IPS-20b (cell line): Measurements from ENCODE around the gene UTP18.
"Not testable (repeated sequence)": the region's sequence is repeated elsewhere in the genome, so short reads cannot be mapped to it uniquely, and the experiment has no call there.

Source experiments
- H3K27ac ChIP-seq: one replicate; pipeline ENCODE4 v1.5.1; 2013; ENCODE audit warnings: low read length
- H3K27me3 ChIP-seq: 2 replicates; pipeline ENCODE4 v1.6.1; 2013; ENCODE audit warnings: mild to moderate bottlenecking, low read length, inconsistent platforms; ENCODE audit not compliant: insufficient read depth
- H3K36me3 ChIP-seq: 2 replicates; pipeline ENCODE4 v1.6.1; 2013; ENCODE audit warnings: low read depth, mild to moderate bottlenecking, inconsistent platforms, low read length, moderate library complexity; ENCODE audit not compliant: insufficient read depth
- H3K4me1 ChIP-seq: 2 replicates; pipeline ENCODE4 v1.6.1; 2013; ENCODE audit warnings: mild to moderate bottlenecking, control low read depth, inconsistent platforms, low read length, moderate library complexity; ENCODE audit not compliant: insufficient read depth
- H3K4me3 ChIP-seq: 2 replicates; pipeline ENCODE4 v1.5.1; 2013; ENCODE audit warnings: mild to moderate bottlenecking, low read length, inconsistent platforms
- H3K9ac ChIP-seq: 2 replicates; pipeline ENCODE4 v1.6.1; 2013; ENCODE audit warnings: low read depth, mild to moderate bottlenecking, inconsistent platforms, low read length, moderate library complexity
- H3K9me3 ChIP-seq: 2 replicates; pipeline ENCODE4 v1.6.1; 2013; ENCODE audit warnings: mild to moderate bottlenecking, low read depth, low read length, inconsistent platforms; ENCODE audit not compliant: insufficient read depth

Gene UTP18

GRCh38 chr17:51259564-51260236, 646 bp upstream of the UTP18 start, which contains the start of gene MBTD1:
Gene MBTD1 (minus strand): TSS chr17:51260049. CDS start chr17:51225161, 34,888 bp downstream.
- Histone ChIP-seq H3K4me1 (peaks cover 5% of the 10 kb centered on the region; the same call in 1 of the 2 replicates), H3K9me3 (no peaks in the 10 kb centered on the region), H3K27ac (peak within 1 kb of the TSS; percentile 100), H3K4me3 (peak within 1 kb of the TSS; percentile 100), H3K27me3 (no peaks in the 10 kb centered on the region), H3K9ac (peak within 1 kb of the TSS; percentile 99), H3K36me3 (peaks cover 60% of the 10 kb centered on the region)

GRCh38 chr17:51261024-51261963, 948 bp downstream of the UTP18 start:
- Histone ChIP-seq H3K9ac (peak overlapping the region; percentile 99), H3K9me3 (no peaks in the 10 kb centered on the region), H3K36me3 (peaks cover 60% of the 10 kb centered on the region), H3K4me1 (peaks cover 5% of the 10 kb centered on the region; the same call in 1 of the 2 replicates), H3K4me3 (peak overlapping the region; percentile 100), H3K27me3 (no peaks in the 10 kb centered on the region), H3K27ac (peak overlapping the region; percentile 100)

GRCh38 chr17:51263006-51263405, 2.7 kb downstream of the UTP18 start:
- no peak overlapping the region for H3K27ac ChIP-seq
- H3K9ac ChIP-seq, result no peak overlapping the region
- no peaks in the 10 kb centered on the region for H3K9me3 ChIP-seq
- peaks cover 5% of the 10 kb centered on the region; the same call in 1 of the 2 replicates for H3K4me1 ChIP-seq
- no peaks in the 10 kb centered on the region for H3K27me3 ChIP-seq
- H3K36me3 ChIP-seq, result peaks cover 58% of the 10 kb centered on the region
- H3K4me3 ChIP-seq, result peak overlapping the region; percentile 35; the same call in 1 of the 2 replicates

GRCh38 chr17:51264466-51264865, 4.1 kb downstream of the UTP18 start:
- not testable (repeated sequence) for H3K9ac ChIP-seq, H3K9me3 ChIP-seq, H3K27ac ChIP-seq, H3K4me3 ChIP-seq, H3K27me3 ChIP-seq, H3K4me1 ChIP-seq
- H3K36me3 ChIP-seq, result peaks cover 70% of the 10 kb centered on the region

GRCh38 chr17:51269991-51270390, 9.6 kb downstream of the UTP18 start:
- Histone ChIP-seq H3K9ac (no peak overlapping the region), H3K4me1 (no peaks in the 10 kb centered on the region), H3K27me3 (no peaks in the 10 kb centered on the region), H3K9me3 (no peaks in the 10 kb centered on the region), H3K36me3 (peaks cover 97% of the 10 kb centered on the region), H3K4me3 (no peak overlapping the region), H3K27ac (no peak overlapping the region)

- H3K36me3 ChIP-seq, result peaks cover 97% of the 10 kb centered on the region
- no peaks in the 10 kb centered on the region for H3K4me1 ChIP-seq
- no peak overlapping the region for H3K27ac ChIP-seq
- H3K27me3 ChIP-seq, result no peaks in the 10 kb centered on the region
- no peaks in the 10 kb centered on the region for H3K9me3 ChIP-seq
- no peak overlapping the region for H3K9ac ChIP-seq
- no peak overlapping the region for H3K4me3 ChIP-seq
These were observed 10.3 kb downstream of the UTP18 start for GRCh38 chr17:51270636-51271035.

- Histone ChIP-seq H3K4me3 (no peak overlapping the region), H3K27ac (no peak overlapping the region), H3K36me3 (peaks cover 97% of the 10 kb centered on the region), H3K9me3 (no peaks in the 10 kb centered on the region), H3K27me3 (no peaks in the 10 kb centered on the region), H3K4me1 (no peaks in the 10 kb centered on the region), H3K9ac (no peak overlapping the region)
These were observed 12.5 kb downstream of the UTP18 start for GRCh38 chr17:51272812-51273211.

GRCh38 chr17:51275381-51275780, 15.0 kb downstream of the UTP18 start:
- no peak overlapping the region for H3K9ac ChIP-seq

GRCh38 chr17:51279183-51279582, 18.8 kb downstream of the UTP18 start:
- no peak overlapping the region for H3K4me3 ChIP-seq
- peaks cover 98% of the 10 kb centered on the region for H3K36me3 ChIP-seq
- no peaks in the 10 kb centered on the region for H3K4me1 ChIP-seq

More at GRCh38 chr17:51275381-51275780, 15.0 kb downstream of the UTP18 start:
- peaks cover 98% of the 10 kb centered on the region for H3K36me3 ChIP-seq
- H3K4me3 ChIP-seq, result no peak overlapping the region
- H3K4me1 ChIP-seq, result no peaks in the 10 kb centered on the region
- H3K27ac ChIP-seq, result no peak overlapping the region
- H3K9me3 ChIP-seq, result no peaks in the 10 kb centered on the region
- H3K27me3 ChIP-seq, result no peaks in the 10 kb centered on the region

GRCh38 chr17:51287412-51287811, 27.1 kb downstream of the UTP18 start:
- peaks cover 9% of the 10 kb centered on the region; the same call in 1 of the 2 replicates for H3K4me1 ChIP-seq
- peaks cover 97% of the 10 kb centered on the region for H3K36me3 ChIP-seq
- no peak overlapping the region for H3K9ac ChIP-seq
- H3K27me3 ChIP-seq, result no peaks in the 10 kb centered on the region
- H3K9me3 ChIP-seq, result no peaks in the 10 kb centered on the region
- H3K27ac ChIP-seq, result no peak overlapping the region
- H3K4me3 ChIP-seq, result no peak overlapping the region

More at GRCh38 chr17:51279183-51279582, 18.8 kb downstream of the UTP18 start:
- Histone ChIP-seq H3K9ac (no peak overlapping the region), H3K27me3 (no peaks in the 10 kb centered on the region), H3K27ac (no peak overlapping the region), H3K9me3 (no peaks in the 10 kb centered on the region)

GRCh38 chr17:51289696-51290111, 29.4 kb downstream of the UTP18 start:
- no peak overlapping the region for H3K4me3 ChIP-seq
- H3K36me3 ChIP-seq, result peaks cover 95% of the 10 kb centered on the region
- H3K4me1 ChIP-seq, result peaks cover 9% of the 10 kb centered on the region; the same call in 1 of the 2 replicates

More at GRCh38 chr17:51289696-51290111, 29.4 kb downstream of the UTP18 start:
- H3K27ac ChIP-seq, result no peak overlapping the region
- no peaks in the 10 kb centered on the region for H3K9me3 ChIP-seq
- no peaks in the 10 kb centered on the region for H3K27me3 ChIP-seq
- H3K9ac ChIP-seq, result no peak overlapping the region
